Prostate gland (tissue), 2 donors: Measurements from ENCODE around the gene PCP2. TPM values are rescaled to one million over a fixed set of nuclear protein-coding genes. Genes with fewer than 3 reads are reported as not detected.

Source experiments
- DNase-seq: peaks from one replicate; pipeline ENCODE4 v3.0.0-alpha.2; 2019; ENCODE audit warnings: low spot score
- H3K27ac ChIP-seq, 2 donors: fragments of 200-600 bp; sonication (generic); 2 replicates each; pipeline ENCODE4 v1.5.1; 2017 to 2019
- H3K27me3 ChIP-seq: fragments of 200-600 bp; sonication (generic); replicated peaks from 2 replicates; pipeline ENCODE4 v1.5.1; 2019; ENCODE audit not compliant: insufficient read depth
- H3K36me3 ChIP-seq, 2 donors: fragments of 200-600 bp; sonication (generic); 1 replicate in 1 of 2; 2 replicates in 1 of 2; pipeline versions ENCODE4 v1.5.1 to v1.8.1; 2017 to 2019
- H3K4me1 ChIP-seq: fragments of 200-600 bp; sonication (generic); replicated peaks from 2 replicates; pipeline ENCODE4 v1.5.1; 2019
- H3K4me3 ChIP-seq, 2 donors: fragments of 200-600 bp; sonication (generic); 2 replicates each; pipeline ENCODE4 v1.5.1; 2017 to 2019
- H3K9me3 ChIP-seq: fragments of 200-600 bp; sonication (generic); 2 replicates; pipeline ENCODE4 v1.5.1; 2017
- POLR2A ChIP-seq: fragments of 450-650 bp; IDR thresholded peaks from one replicate; pipeline ENCODE4 v1.6.1; 2016; ENCODE audit warnings: antibody characterized with exemption, mild to moderate bottlenecking
- POLR2AphosphoS5 ChIP-seq: sonication (generic); formaldehyde crosslinking; IDR thresholded peaks from one replicate; pipeline ENCODE4 v1.6.1; 2017; ENCODE audit warnings: antibody characterized with exemption
- WGBS: methylation state at CpG from one replicate; pipeline ENCODE4 v1.1.5; 2018; 5-methylcytosine and 5-hydroxymethylcytosine counted together
- intact Hi-C: fragments of 100-400 bp; cut with DNase I; formaldehyde crosslinking; loops from one replicate; pipeline ENCODE4 v1.14.2; 2022
- total RNA-seq, 2 donors: library from RNA; depleted of rRNA; stranded (reverse); fragments of >200 nt; gene quantifications; one replicate each; pipeline ENCODE4 v1.1.0, GENCODE V29; 2016
- TF ChIP-seq, protein P1 (sequence below), 4 experiments: fragments of 200-600 bp in 2 of 4; fragments of 450-650 bp in 2 of 4; sonication (generic) in 2 of 4; IDR thresholded peaks; 1 replicate in 3 of 4; 2 replicates in 1 of 4; pipeline ENCODE4 v1.5.1; 2016 to 2019; ENCODE audit warnings: antibody characterized with exemption in 4 of 4, mild to moderate bottlenecking in 2 of 4, moderate library complexity in 2 of 4

The PCP2 gene
- total RNA-seq, 2 donors from 2014 or later = 1.8 to 10.2 TPM

DNA sequence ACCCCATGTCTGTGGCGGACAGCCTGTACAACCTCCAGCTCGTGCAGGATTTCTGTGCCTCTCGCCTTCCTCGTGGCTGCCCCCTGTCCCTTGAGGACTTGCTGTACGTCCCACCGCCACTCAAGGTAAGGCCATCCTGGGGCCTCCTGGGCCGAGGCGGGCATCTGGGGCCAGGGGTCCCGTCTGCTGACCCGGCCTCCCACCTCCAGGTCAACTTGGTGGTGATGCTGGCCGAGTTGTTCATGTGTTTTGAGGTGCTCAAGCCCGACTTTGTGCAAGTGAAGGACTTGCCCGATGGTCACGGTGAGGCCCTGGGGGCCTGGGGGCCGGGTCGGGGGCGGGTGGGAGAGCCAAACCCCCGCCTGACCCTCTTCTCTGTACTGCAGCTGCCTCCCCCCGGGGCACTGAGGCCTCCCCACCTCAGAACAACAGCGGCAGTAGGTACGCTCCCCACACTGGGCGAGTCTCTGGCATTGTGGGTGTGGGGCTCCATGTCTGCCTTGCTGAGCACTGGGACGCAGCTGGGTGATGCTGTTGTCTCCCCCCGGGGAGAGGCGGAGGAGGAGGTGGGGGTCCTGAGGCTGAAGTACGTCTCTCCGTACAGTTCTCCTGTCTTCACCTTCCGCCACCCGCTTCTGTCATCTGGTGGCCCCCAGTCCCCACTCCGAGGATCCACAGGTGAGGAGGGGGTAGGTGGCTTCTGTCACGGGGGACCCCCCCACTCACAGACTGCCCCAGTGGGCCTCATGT, 22.9 kb downstream of the PCP2 start:
- no peaks in the 10 kb centered on the region for H3K27me3 ChIP-seq
- H3K9me3 ChIP-seq = no peaks in the 10 kb centered on the region
- no peak for DNase-seq
- no peak for TF ChIP-seq POLR2AphosphoS5
- TF ChIP-seq, protein P1, sequence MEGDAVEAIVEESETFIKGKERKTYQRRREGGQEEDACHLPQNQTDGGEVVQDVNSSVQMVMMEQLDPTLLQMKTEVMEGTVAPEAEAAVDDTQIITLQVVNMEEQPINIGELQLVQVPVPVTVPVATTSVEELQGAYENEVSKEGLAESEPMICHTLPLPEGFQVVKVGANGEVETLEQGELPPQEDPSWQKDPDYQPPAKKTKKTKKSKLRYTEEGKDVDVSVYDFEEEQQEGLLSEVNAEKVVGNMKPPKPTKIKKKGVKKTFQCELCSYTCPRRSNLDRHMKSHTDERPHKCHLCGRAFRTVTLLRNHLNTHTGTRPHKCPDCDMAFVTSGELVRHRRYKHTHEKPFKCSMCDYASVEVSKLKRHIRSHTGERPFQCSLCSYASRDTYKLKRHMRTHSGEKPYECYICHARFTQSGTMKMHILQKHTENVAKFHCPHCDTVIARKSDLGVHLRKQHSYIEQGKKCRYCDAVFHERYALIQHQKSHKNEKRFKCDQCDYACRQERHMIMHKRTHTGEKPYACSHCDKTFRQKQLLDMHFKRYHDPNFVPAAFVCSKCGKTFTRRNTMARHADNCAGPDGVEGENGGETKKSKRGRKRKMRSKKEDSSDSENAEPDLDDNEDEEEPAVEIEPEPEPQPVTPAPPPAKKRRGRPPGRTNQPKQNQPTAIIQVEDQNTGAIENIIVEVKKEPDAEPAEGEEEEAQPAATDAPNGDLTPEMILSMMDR (IDR thresholded peaks at IDR 0.05) = no peak
- no peak for TF ChIP-seq POLR2A
- intact Hi-C loops = no loop called here
- H3K4me1 ChIP-seq = no peaks in the 10 kb centered on the region
- no peak overlapping the region for H3K27ac ChIP-seq
- no peak overlapping the region for H3K4me3 ChIP-seq
- WGBS = 85% methylated on average over 29 of the region's 31 CpGs
- H3K36me3 ChIP-seq = peaks cover 0 to 6% of the 10 kb centered on the region in 2 donors

- H3K27ac ChIP-seq = no peak overlapping the region
Measured at GRCh38 chr19:7607874-7608560, 25.5 kb downstream of the PCP2 start.

GRCh38 chr19:7607212-7607873, 26.2 kb downstream of the PCP2 start:
- Histone ChIP-seq H3K27ac (no peak overlapping the region), H3K27me3 (no peaks in the 10 kb centered on the region), H3K4me1 (no peaks in the 10 kb centered on the region), H3K4me3 (no peak overlapping the region), H3K36me3 (no peaks in the 10 kb centered on the region), H3K9me3 (no peaks in the 10 kb centered on the region)
- DNase-seq = no peak
- intact Hi-C loops = no loop called here
- WGBS = 89% methylated on average over 10 of the region's 10 CpGs
- TF ChIP-seq POLR2AphosphoS5 (no peak), POLR2A (no peak)
- TF ChIP-seq, protein P1 (IDR thresholded peaks at IDR 0.05) = no peak

More at GRCh38 chr19:7607874-7608560, 25.5 kb downstream of the PCP2 start:
- Histone ChIP-seq H3K9me3 (no peaks in the 10 kb centered on the region), H3K4me3 (no peak overlapping the region), H3K36me3 (no peaks in the 10 kb centered on the region), H3K27me3 (no peaks in the 10 kb centered on the region), H3K4me1 (no peaks in the 10 kb centered on the region)
- intact Hi-C loops = no loop called here
- TF ChIP-seq POLR2AphosphoS5 (no peak), POLR2A (no peak)
- TF ChIP-seq, protein P1 (IDR thresholded peaks at IDR 0.05) = no peak
- WGBS = 96% methylated on average over 20 of the region's 25 CpGs
- no peak for DNase-seq

DNA sequence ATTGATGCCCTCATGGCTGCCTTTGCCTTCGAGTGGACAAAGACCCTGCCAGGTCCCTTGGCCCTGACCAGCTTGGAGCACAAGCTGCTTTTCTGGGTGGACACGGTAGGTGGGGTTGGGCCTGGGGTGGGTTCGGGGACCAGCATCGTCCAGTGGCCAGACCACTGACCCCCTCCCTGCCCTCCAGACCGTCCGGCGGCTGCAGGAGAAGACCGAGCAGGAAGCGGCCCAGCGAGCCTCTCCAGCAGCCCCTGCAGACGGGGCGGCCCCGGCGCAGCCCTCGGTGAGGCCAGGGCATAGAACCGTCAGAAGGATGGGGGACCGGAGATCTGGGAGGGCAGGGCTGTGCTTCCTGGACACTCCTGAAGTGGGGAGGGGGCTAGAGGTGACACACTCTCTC, 27.2 kb downstream of the PCP2 start:
- H3K27ac ChIP-seq = no peak overlapping the region
- no peaks in the 10 kb centered on the region for H3K36me3 ChIP-seq
- no peaks in the 10 kb centered on the region for H3K27me3 ChIP-seq
- H3K4me3 ChIP-seq = no peak overlapping the region
- TF ChIP-seq POLR2AphosphoS5 (no peak), POLR2A (no peak)
- TF ChIP-seq, protein P1 (IDR thresholded peaks at IDR 0.05) = no peak
- intact Hi-C loops = no loop called here
- no peaks in the 10 kb centered on the region for H3K9me3 ChIP-seq
- no peaks in the 10 kb centered on the region for H3K4me1 ChIP-seq
- WGBS = 84% methylated on average over 17 of the region's 17 CpGs
- DNase-seq = no peak
